Common myeloid progenitor, CD34-positive (primary cell): ENCODE data around the gene MVD.

ENCODE experiments used
- CTCF ChIA-PET: fragments of 350-600 bp; sonication (Branson Sonifier 250); formaldehyde crosslinking; loops from one replicate; lab custom pipeline; 2021; ENCODE audit warnings: antibody characterized with exemption; lab: Charles Lee
- POLR2A ChIA-PET: fragments of 350-600 bp; sonication (Branson Sonifier 250); formaldehyde crosslinking; loops from one replicate; lab custom pipeline; 2021; ENCODE audit warnings: antibody characterized with exemption; lab: Charles Lee
- DNase-seq, 3 donors: peaks; one replicate each; pipeline versions ENCODE4 v3.0.0 to v3.0.0-alpha.2; 2013
- H3K27ac ChIP-seq, 2 experiments: 1 replicate in 1 of 2; 2 replicates in 1 of 2; pipeline ENCODE4 v1.7.0; 2013; ENCODE audit warnings: inconsistent platforms in 2 of 2, low read length in 2 of 2, mild to moderate bottlenecking in 2 of 2, low read depth in 1 of 2, moderate library complexity in 1 of 2; ENCODE audit not compliant: severe bottlenecking in 2 of 2, insufficient read depth in 1 of 2, poor library complexity in 1 of 2
- H3K27me3 ChIP-seq, 5 experiments: replicated peaks in 2 of 5; 1 replicate in 3 of 5; 2 replicates in 2 of 5; pipeline versions ENCODE4 v1.6.1 to v1.7.0; 2013; ENCODE audit warnings: low read length in 4 of 5, mild to moderate bottlenecking in 2 of 5, moderate library complexity in 2 of 5, inconsistent platforms in 1 of 5; ENCODE audit not compliant: insufficient read depth in 5 of 5, control insufficient read depth in 4 of 5
- H3K36me3 ChIP-seq, 4 experiments: 1 replicate in 2 of 4; 2 replicates in 2 of 4; pipeline versions ENCODE4 v1.6.1 to v1.7.0; 2013; ENCODE audit warnings: low read length in 3 of 4, control low read depth in 1 of 4, mild to moderate bottlenecking in 1 of 4; ENCODE audit not compliant: control insufficient read depth in 4 of 4, insufficient read depth in 4 of 4
- H3K4me1 ChIP-seq, 4 experiments: 1 replicate in 3 of 4; 2 replicates in 1 of 4; pipeline versions ENCODE4 v1.6.1 to v1.7.1; 2013; ENCODE audit warnings: low read length in 3 of 4, mild to moderate bottlenecking in 3 of 4, control low read depth in 1 of 4, inconsistent platforms in 1 of 4, moderate library complexity in 1 of 4; ENCODE audit not compliant: control insufficient read depth in 4 of 4, insufficient read depth in 4 of 4; ENCODE audit errors: control extremely low read depth in 1 of 4
- H3K4me3 ChIP-seq, 7 experiments: 1 replicate in 4 of 7; 2 replicates in 3 of 7; pipeline versions ENCODE4 v1.5.1 to v1.7.0; 2013; ENCODE audit warnings: mild to moderate bottlenecking in 7 of 7, low read length in 6 of 7, moderate library complexity in 6 of 7, inconsistent platforms in 2 of 7, low read depth in 2 of 7, control low read depth in 1 of 7; ENCODE audit not compliant: insufficient read depth in 4 of 7, control insufficient read depth in 1 of 7; ENCODE audit errors: extremely low read depth in 1 of 7
- H3K9me3 ChIP-seq, 5 experiments: 1 replicate in 4 of 5; 2 replicates in 1 of 5; pipeline versions ENCODE4 v1.6.1 to v1.7.1; 2013; ENCODE audit warnings: low read length in 4 of 5, mild to moderate bottlenecking in 2 of 5, inconsistent platforms in 1 of 5, low read depth in 1 of 5, moderate library complexity in 1 of 5; ENCODE audit not compliant: control insufficient read depth in 4 of 5, insufficient read depth in 2 of 5; ENCODE audit errors: control extremely low read depth in 1 of 5
- WGBS: methylation state at CpG from one replicate; pipeline ENCODE4 v1.1.5; 2013; ENCODE audit not compliant: insufficient coverage; 5-methylcytosine and 5-hydroxymethylcytosine counted together

Gene MVD

DNA sequence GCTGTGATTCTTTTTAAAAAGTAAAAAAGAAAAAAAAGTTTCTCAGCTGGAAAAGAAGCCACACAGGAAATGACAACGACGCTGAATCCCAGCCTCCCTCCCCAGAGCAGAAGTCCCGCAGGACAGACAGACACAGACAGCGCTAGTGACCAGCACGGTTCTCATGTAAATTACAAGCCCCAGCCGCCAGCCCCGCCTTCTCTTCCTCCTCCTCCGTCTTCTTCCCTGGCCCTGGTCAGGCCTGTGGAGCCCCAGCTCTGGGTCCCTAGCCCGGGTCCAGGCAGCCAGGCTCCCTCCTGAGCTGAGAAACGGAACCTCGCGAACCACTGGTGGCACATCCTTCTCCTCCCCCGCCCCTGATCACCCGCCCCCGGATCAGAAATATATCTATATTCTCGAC is 31.5 kb downstream of the MVD start:
- ChIA-PET POLR2A (interaction anchor here (0.6 to 0.7 kb wide), 2 partner anchors 32 to 43 kb away, joined by 3 read pairs; no protein-coding TSS in a partner anchor), CTCF (no interaction called here)
- Histone ChIP-seq H3K27me3 (peaks cover 0 to 23% (median 2%) of the 10 kb centered on the region in 5 experiments), H3K27ac (no peak overlapping the region), H3K4me1 (peaks cover 0 to 24% (median 17%) of the 10 kb centered on the region in 4 experiments), H3K9me3 (no peaks in the 10 kb centered on the region), H3K36me3 (peaks cover 0 to 61% (median 44%) of the 10 kb centered on the region in 4 experiments), H3K4me3 (no peak overlapping the region)
- no peak for DNase-seq
- WGBS: 94% methylated on average over 10 of the region's 16 CpGs

DNA sequence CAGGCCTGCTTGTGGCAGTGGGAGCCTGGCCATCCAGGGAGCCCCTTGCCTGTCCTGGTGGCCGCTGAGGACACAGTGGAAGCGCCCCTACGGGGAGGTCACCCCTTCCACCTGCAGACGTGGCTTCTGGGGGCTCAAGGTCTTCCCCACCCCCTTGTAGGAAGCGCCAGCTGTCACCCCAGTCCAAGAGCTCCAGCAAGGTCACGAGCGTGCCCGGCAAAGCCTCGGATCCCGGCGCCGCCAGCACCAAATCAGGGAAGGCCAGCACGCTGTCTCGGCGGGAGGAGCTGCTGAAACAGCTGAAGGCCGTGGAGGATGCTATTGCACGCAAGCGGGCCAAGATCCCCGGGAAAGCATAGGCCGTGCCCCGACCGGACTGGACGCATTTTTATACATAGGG is 31.9 kb downstream of the MVD start:
- ChIA-PET POLR2A (no interaction called here), CTCF (no interaction called here)
- H3K27me3 ChIP-seq: peaks cover 0 to 19% (median 2%) of the 10 kb centered on the region in 5 experiments
- 98% methylated on average over 23 of the region's 23 CpGs for WGBS
- peaks cover 0 to 62% (median 45%) of the 10 kb centered on the region in 4 experiments for H3K36me3 ChIP-seq
- no peaks in the 10 kb centered on the region for H3K9me3 ChIP-seq
- H3K4me1 ChIP-seq: peaks cover 0 to 24% (median 17%) of the 10 kb centered on the region in 4 experiments
- no peak overlapping the region for H3K4me3 ChIP-seq
- DNase-seq: no peak
- no peak overlapping the region for H3K27ac ChIP-seq

DNA sequence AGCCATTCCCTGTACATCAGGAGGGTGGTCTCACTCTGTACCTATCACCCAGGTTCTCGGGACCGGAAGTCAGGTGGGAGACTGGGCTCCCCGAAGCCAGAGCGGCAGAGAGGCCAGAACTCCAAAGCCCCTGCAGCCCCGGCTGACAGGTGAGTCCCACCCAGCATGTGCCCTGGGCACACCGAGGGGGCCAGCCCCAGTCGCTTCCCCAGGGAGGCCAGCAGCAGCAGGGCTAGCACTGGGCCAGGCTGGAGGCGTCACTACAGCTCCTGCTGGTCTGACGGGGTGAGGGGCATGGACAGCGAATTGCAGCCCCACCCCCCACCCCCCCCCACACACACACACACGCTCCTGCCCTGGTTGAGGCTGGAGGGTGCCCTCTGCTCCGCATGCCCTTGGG is 32.5 kb downstream of the MVD start:
- peaks cover 0 to 24% (median 17%) of the 10 kb centered on the region in 4 experiments for H3K4me1 ChIP-seq
- WGBS: 100% methylated on average over 8 of the region's 12 CpGs
- DNase-seq: no peak
- no peak overlapping the region for H3K4me3 ChIP-seq
- CTCF ChIA-PET: no interaction called here
- no peak overlapping the region for H3K27ac ChIP-seq
- H3K36me3 ChIP-seq: peaks cover 0 to 66% (median 47%) of the 10 kb centered on the region in 4 experiments
- peaks cover 0 to 14% (median 2%) of the 10 kb centered on the region in 5 experiments for H3K27me3 ChIP-seq
- no peaks in the 10 kb centered on the region for H3K9me3 ChIP-seq
- POLR2A ChIA-PET: no interaction called here

DNA sequence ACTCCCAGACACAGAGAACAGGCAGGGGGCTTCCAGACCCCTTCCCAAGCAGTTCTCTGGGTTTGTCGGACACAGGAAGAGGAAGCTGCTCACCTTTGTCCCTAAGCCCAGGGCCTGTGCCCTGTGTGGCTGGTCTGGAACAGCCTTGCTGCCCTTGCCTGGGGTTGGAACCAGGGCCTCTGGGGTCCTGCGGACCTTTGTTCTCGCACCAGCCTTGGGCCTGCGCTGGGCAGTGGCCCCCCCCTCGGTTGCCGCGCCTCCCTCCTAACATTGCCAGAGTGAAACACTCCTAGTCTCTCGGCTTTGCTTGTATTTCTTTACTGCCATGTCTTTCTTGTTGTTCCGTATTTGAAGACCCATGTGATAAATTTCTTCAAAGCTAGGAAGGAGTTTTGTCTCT is 33.1 kb downstream of the MVD start:
- WGBS: 98% methylated on average over 9 of the region's 9 CpGs
- no peak overlapping the region for H3K4me3 ChIP-seq
- peaks cover 0 to 72% (median 50%) of the 10 kb centered on the region in 4 experiments for H3K36me3 ChIP-seq
- POLR2A ChIA-PET: no interaction called here
- no peak for DNase-seq
- no peaks in the 10 kb centered on the region for H3K9me3 ChIP-seq
- H3K27ac ChIP-seq: no peak overlapping the region
- H3K27me3 ChIP-seq: peaks cover 0 to 8% (median 0%) of the 10 kb centered on the region in 5 experiments
- CTCF ChIA-PET: interaction anchor here (0.6 to 1.0 kb wide), 3 partner anchors 55 to 137 kb away, joined by 3 read pairs; no protein-coding TSS in a partner anchor
- peaks cover 0 to 18% (median 13%) of the 10 kb centered on the region in 4 experiments for H3K4me1 ChIP-seq

DNA sequence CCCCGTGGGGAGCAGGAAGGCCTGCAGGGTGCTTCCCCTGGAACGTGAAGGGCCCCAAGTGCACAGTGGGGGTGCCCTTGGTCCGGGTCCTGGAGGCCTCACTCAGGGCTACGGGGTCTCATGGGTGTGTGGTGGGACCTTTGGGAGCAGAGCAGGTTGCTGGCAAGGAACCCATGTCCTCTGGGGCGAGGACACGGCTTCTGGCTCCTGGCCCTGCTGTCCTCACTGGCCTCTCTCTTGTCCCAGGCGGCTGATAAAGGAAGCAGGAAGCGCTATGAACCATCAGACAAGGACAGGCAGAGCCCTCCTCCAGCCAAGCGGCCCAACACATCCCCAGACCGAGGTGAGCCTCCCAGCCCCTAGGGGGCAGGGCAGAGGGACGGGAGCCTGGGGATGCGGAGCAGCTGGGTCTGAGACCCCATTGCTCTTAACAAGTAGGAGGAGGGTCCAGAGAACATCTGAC is 34.3 kb downstream of the MVD start:
- Histone ChIP-seq H3K27ac (no peak overlapping the region), H3K9me3 (no peaks in the 10 kb centered on the region), H3K4me1 (peaks cover 0 to 5% (median under 1%) of the 10 kb centered on the region in 4 experiments), H3K4me3 (no peak overlapping the region), H3K27me3 (no peaks in the 10 kb centered on the region), H3K36me3 (peaks cover 0 to 84% (median 61%) of the 10 kb centered on the region in 4 experiments)
- peak in 2 of 3 donors; percentile 38 to 44 for DNase-seq
- WGBS: 92% methylated on average over 11 of the region's 12 CpGs
- CTCF ChIA-PET: no interaction called here
- POLR2A ChIA-PET: interaction anchor here (0.7 kb wide), 1 partner anchor 56 kb away, joined by 3 read pairs; no protein-coding TSS in a partner anchor

DNA sequence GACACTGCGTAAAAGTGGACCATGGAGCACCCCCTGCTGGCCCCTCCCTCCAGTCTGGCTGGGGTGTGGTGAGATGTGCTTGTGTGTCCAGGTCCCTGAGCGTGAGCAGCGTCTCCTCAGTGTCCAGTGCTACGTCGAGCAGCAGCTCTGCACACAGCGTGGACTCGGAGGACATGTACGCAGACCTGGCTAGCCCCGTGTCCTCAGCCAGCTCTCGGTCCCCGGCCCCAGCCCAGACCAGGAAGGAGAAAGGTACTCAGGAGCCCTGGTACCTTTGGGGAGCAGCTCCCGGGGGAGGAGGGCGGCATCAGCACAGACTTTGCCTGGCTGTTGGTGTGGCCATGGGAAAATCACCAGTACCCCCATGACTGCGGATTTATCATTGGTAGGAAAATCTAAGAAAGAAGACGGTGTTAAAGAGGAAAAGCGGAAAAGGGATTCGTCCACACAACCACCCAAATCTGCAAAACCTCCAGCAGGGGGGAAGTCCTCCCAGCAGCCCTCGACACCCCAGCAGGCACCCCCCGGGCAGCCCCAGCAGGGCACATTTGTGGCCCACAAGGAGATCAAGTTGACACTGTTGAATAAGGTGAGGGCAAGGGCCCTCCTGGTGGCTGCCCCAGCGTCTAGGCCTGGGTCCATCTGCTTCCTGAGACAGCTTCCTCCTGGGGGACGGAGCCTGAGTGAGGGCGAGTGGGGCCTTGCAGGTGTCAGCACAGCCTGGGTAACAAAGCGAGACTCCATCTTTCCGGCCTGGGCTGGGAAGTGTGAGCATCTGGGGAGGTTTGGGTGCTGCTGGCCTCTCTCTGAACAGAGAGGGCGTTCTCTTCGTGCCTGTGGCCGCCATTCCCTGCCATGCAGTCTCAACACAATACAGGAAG is 35.1 kb downstream of the MVD start:
- Histone ChIP-seq H3K4me3 (no peak overlapping the region), H3K27me3 (no peaks in the 10 kb centered on the region), H3K4me1 (peaks cover 0 to 3% (median 0%) of the 10 kb centered on the region in 4 experiments), H3K9me3 (no peaks in the 10 kb centered on the region), H3K27ac (no peak overlapping the region), H3K36me3 (peaks cover 3 to 87% (median 66%) of the 10 kb centered on the region in 4 experiments)
- CTCF ChIA-PET: interaction anchor here (1.5 kb wide), 1 partner anchor 10 kb away, joined by 3 read pairs; no protein-coding TSS in a partner anchor
- no peak for DNase-seq
- POLR2A ChIA-PET: no interaction called here
- WGBS: 95% methylated on average over 20 of the region's 27 CpGs
